ENCODE data around the gene SLC25A34.

GRCh38 chr1:15726508-15726907 is 9.6 kb upstream of the SLC25A34 start:
- TF ChIP-seq CTCF (IDR thresholded peaks at IDR 0.05; ENCODE audit: low read depth, low read length) = no peak
- TF ChIP-seq MAX (IDR thresholded peaks at IDR 0.05; ENCODE audit: low read depth, low read length) = no peak
- no peak for TF ChIP-seq POLR2A (IDR thresholded peaks at IDR 0.05; ENCODE audit: extremely low read depth, insufficient read length)
